ENCODE results near the gene TAS2R1.

TAS2R1 gene

GRCh38 chr5:9653061-9653460 is 22.9 kb upstream of the TAS2R1 start:
- Histone ChIP-seq H3K4me1 (ENCODE audit: control insufficient read depth, insufficient read depth, low read length, poor library complexity, severe bottlenecking) (no peaks in the 10 kb centered on the region), H3K36me3 (ENCODE audit: control insufficient read depth, insufficient read depth, low read length) (no peaks in the 10 kb centered on the region), H3K27me3 (replicated peaks; ENCODE audit: control insufficient read depth, insufficient read depth, low read length, poor library complexity, severe bottlenecking) (no peaks in the 10 kb centered on the region), H3K4me3 (ENCODE audit: insufficient read depth, low read depth, low read length, poor library complexity, severe bottlenecking) (no peak overlapping the region), H3K9me3 (ENCODE audit: control insufficient read depth, low read length) (no peaks in the 10 kb centered on the region), H3K27ac (ENCODE audit: insufficient read depth, low read length, poor library complexity, severe bottlenecking) (no peak overlapping the region)
- DNase-seq = no peak

DNA sequence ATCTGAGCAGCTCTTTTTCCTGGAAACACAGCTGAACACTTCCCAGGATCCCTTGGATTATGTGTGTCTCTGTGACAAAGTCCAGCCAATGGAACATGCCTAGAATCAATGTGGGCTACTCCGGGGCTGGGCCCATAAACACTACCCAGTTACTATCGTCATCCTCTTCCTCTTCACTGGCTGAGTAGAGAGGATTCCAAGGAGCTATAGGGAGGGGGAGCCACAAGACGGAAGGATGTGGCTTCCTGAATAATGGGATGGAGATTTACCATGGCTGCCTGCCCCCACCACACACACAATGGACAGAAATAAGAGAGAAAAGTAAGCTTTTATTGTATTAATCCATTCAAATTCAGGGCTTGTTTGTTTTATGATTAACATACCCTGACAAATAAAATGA is 22.1 kb upstream of the TAS2R1 start:
- no peaks in the 10 kb centered on the region for H3K4me1 ChIP-seq (ENCODE audit: control insufficient read depth, insufficient read depth, low read length, poor library complexity, severe bottlenecking)
- H3K27ac ChIP-seq (ENCODE audit: insufficient read depth, low read length, poor library complexity, severe bottlenecking) = no peak overlapping the region
- no peaks in the 10 kb centered on the region for H3K36me3 ChIP-seq (ENCODE audit: control insufficient read depth, insufficient read depth, low read length)
- H3K4me3 ChIP-seq (ENCODE audit: insufficient read depth, low read depth, low read length, poor library complexity, severe bottlenecking) = no peak overlapping the region
- no peaks in the 10 kb centered on the region for H3K27me3 ChIP-seq (replicated peaks; ENCODE audit: control insufficient read depth, insufficient read depth, low read length, poor library complexity, severe bottlenecking)
- no peak for DNase-seq
- H3K9me3 ChIP-seq (ENCODE audit: control insufficient read depth, low read length) = no peaks in the 10 kb centered on the region

DNA sequence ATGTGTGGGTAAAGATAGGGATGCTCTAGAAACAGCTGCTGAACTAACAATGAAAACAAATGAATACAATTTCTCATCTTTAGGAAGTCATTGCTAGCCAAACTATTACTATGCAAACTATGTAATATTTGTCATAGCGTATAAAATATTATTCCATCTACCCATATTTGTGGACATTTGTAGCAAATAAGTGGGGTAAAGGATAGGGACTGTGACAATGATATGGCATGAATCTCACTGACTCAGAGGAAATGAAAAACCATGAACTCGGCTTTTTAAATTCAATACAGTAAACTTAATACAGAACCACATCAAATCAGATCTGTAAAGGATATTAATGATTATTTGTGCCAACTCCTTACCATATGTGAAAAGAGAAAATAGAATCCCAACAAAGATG is 16.7 kb upstream of the TAS2R1 start:
- no peaks in the 10 kb centered on the region for H3K27me3 ChIP-seq (replicated peaks; ENCODE audit: control insufficient read depth, insufficient read depth, low read length, poor library complexity, severe bottlenecking)
- no peaks in the 10 kb centered on the region for H3K4me1 ChIP-seq (ENCODE audit: control insufficient read depth, insufficient read depth, low read length, poor library complexity, severe bottlenecking)
- DNase-seq = no peak
- no peaks in the 10 kb centered on the region for H3K36me3 ChIP-seq (ENCODE audit: control insufficient read depth, insufficient read depth, low read length)
- H3K27ac ChIP-seq (ENCODE audit: insufficient read depth, low read length, poor library complexity, severe bottlenecking) = no peak overlapping the region
- H3K9me3 ChIP-seq (ENCODE audit: control insufficient read depth, low read length) = no peaks in the 10 kb centered on the region
- no peak overlapping the region for H3K4me3 ChIP-seq (ENCODE audit: insufficient read depth, low read depth, low read length, poor library complexity, severe bottlenecking)

GRCh38 chr5:9644630-9645029 is 14.5 kb upstream of the TAS2R1 start:
- no peak for DNase-seq
- Histone ChIP-seq H3K4me3 (ENCODE audit: insufficient read depth, low read depth, low read length, poor library complexity, severe bottlenecking) (no peak overlapping the region), H3K36me3 (ENCODE audit: control insufficient read depth, insufficient read depth, low read length) (no peaks in the 10 kb centered on the region), H3K9me3 (ENCODE audit: control insufficient read depth, low read length) (no peaks in the 10 kb centered on the region), H3K27ac (ENCODE audit: insufficient read depth, low read length, poor library complexity, severe bottlenecking) (no peak overlapping the region), H3K4me1 (ENCODE audit: control insufficient read depth, insufficient read depth, low read length, poor library complexity, severe bottlenecking) (no peaks in the 10 kb centered on the region), H3K27me3 (replicated peaks; ENCODE audit: control insufficient read depth, insufficient read depth, low read length, poor library complexity, severe bottlenecking) (no peaks in the 10 kb centered on the region)

- no peak overlapping the region for H3K27ac ChIP-seq (ENCODE audit: insufficient read depth, low read length, poor library complexity, severe bottlenecking)
- DNase-seq = no peak
These were observed 12.5 kb upstream of the TAS2R1 start for GRCh38 chr5:9642621-9643020.

GRCh38 chr5:9641806-9642355 is 11.7 kb upstream of the TAS2R1 start:
- no peak overlapping the region for H3K4me3 ChIP-seq (ENCODE audit: insufficient read depth, low read depth, low read length, poor library complexity, severe bottlenecking)
- H3K9me3 ChIP-seq (ENCODE audit: control insufficient read depth, low read length) = no peaks in the 10 kb centered on the region
- H3K4me1 ChIP-seq (ENCODE audit: control insufficient read depth, insufficient read depth, low read length, poor library complexity, severe bottlenecking) = no peaks in the 10 kb centered on the region
- DNase-seq = no peak
- H3K36me3 ChIP-seq (ENCODE audit: control insufficient read depth, insufficient read depth, low read length) = no peaks in the 10 kb centered on the region
- no peaks in the 10 kb centered on the region for H3K27me3 ChIP-seq (replicated peaks; ENCODE audit: control insufficient read depth, insufficient read depth, low read length, poor library complexity, severe bottlenecking)
- no peak overlapping the region for H3K27ac ChIP-seq (ENCODE audit: insufficient read depth, low read length, poor library complexity, severe bottlenecking)

More at GRCh38 chr5:9642621-9643020, 12.5 kb upstream of the TAS2R1 start:
- no peaks in the 10 kb centered on the region for H3K9me3 ChIP-seq (ENCODE audit: control insufficient read depth, low read length)
- no peaks in the 10 kb centered on the region for H3K36me3 ChIP-seq (ENCODE audit: control insufficient read depth, insufficient read depth, low read length)
- H3K27me3 ChIP-seq (replicated peaks; ENCODE audit: control insufficient read depth, insufficient read depth, low read length, poor library complexity, severe bottlenecking) = no peaks in the 10 kb centered on the region
- H3K4me1 ChIP-seq (ENCODE audit: control insufficient read depth, insufficient read depth, low read length, poor library complexity, severe bottlenecking) = no peaks in the 10 kb centered on the region
- H3K4me3 ChIP-seq (ENCODE audit: insufficient read depth, low read depth, low read length, poor library complexity, severe bottlenecking) = no peak overlapping the region

GRCh38 chr5:9632495-9632894 is 2.3 kb upstream of the TAS2R1 start:
- H3K36me3 ChIP-seq (ENCODE audit: control insufficient read depth, insufficient read depth, low read length) = no peaks in the 10 kb centered on the region
- no peaks in the 10 kb centered on the region for H3K4me1 ChIP-seq (ENCODE audit: control insufficient read depth, insufficient read depth, low read length, poor library complexity, severe bottlenecking)
- H3K4me3 ChIP-seq (ENCODE audit: insufficient read depth, low read depth, low read length, poor library complexity, severe bottlenecking) = no peak overlapping the region
- no peak for DNase-seq
- H3K9me3 ChIP-seq (ENCODE audit: control insufficient read depth, low read length) = no peaks in the 10 kb centered on the region
- no peaks in the 10 kb centered on the region for H3K27me3 ChIP-seq (replicated peaks; ENCODE audit: control insufficient read depth, insufficient read depth, low read length, poor library complexity, severe bottlenecking)
- no peak overlapping the region for H3K27ac ChIP-seq (ENCODE audit: insufficient read depth, low read length, poor library complexity, severe bottlenecking)

GRCh38 chr5:9627541-9627940 is 2.6 kb downstream of the TAS2R1 start:
- Histone ChIP-seq H3K9me3 (ENCODE audit: control insufficient read depth, low read length) (no peaks in the 10 kb centered on the region), H3K4me3 (ENCODE audit: insufficient read depth, low read depth, low read length, poor library complexity, severe bottlenecking) (no peak overlapping the region), H3K36me3 (ENCODE audit: control insufficient read depth, insufficient read depth, low read length) (no peaks in the 10 kb centered on the region), H3K27me3 (replicated peaks; ENCODE audit: control insufficient read depth, insufficient read depth, low read length, poor library complexity, severe bottlenecking) (no peaks in the 10 kb centered on the region), H3K4me1 (ENCODE audit: control insufficient read depth, insufficient read depth, low read length, poor library complexity, severe bottlenecking) (no peaks in the 10 kb centered on the region), H3K27ac (ENCODE audit: insufficient read depth, low read length, poor library complexity, severe bottlenecking) (no peak overlapping the region)
- no peak for DNase-seq

GRCh38 chr5:9626955-9627354 is 3.2 kb downstream of the TAS2R1 start:
- no peaks in the 10 kb centered on the region for H3K27me3 ChIP-seq (replicated peaks; ENCODE audit: control insufficient read depth, insufficient read depth, low read length, poor library complexity, severe bottlenecking)
- no peaks in the 10 kb centered on the region for H3K4me1 ChIP-seq (ENCODE audit: control insufficient read depth, insufficient read depth, low read length, poor library complexity, severe bottlenecking)
- no peaks in the 10 kb centered on the region for H3K36me3 ChIP-seq (ENCODE audit: control insufficient read depth, insufficient read depth, low read length)
- DNase-seq = no peak
- no peaks in the 10 kb centered on the region for H3K9me3 ChIP-seq (ENCODE audit: control insufficient read depth, low read length)
- no peak overlapping the region for H3K4me3 ChIP-seq (ENCODE audit: insufficient read depth, low read depth, low read length, poor library complexity, severe bottlenecking)
- H3K27ac ChIP-seq (ENCODE audit: insufficient read depth, low read length, poor library complexity, severe bottlenecking) = no peak overlapping the region

GRCh38 chr5:9625731-9626130 is 4.4 kb downstream of the TAS2R1 start:
- no peak for DNase-seq
- no peaks in the 10 kb centered on the region for H3K4me1 ChIP-seq (ENCODE audit: control insufficient read depth, insufficient read depth, low read length, poor library complexity, severe bottlenecking)
- H3K4me3 ChIP-seq (ENCODE audit: insufficient read depth, low read depth, low read length, poor library complexity, severe bottlenecking) = no peak overlapping the region

DNA sequence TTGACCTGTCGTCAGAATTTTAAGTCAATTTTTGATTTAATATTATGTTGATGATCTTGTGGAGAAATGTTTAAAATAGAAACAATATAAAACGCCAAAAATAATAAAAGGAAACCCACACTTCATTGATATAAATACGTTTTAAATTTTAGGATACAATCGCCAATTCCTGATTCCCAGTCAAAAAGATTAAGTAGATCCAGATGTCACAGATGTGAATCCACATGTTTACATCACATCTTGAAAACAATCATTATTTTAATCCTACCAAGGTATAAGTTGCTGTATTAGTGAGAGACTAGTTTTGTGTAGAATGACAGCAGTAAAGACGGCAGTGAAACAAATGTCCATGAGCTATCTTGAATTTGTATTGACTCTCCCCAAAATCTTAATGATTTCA is 4.9 kb downstream of the TAS2R1 start:
- DNase-seq = no peak
- Histone ChIP-seq H3K27me3 (replicated peaks; ENCODE audit: control insufficient read depth, insufficient read depth, low read length, poor library complexity, severe bottlenecking) (no peaks in the 10 kb centered on the region), H3K4me3 (ENCODE audit: insufficient read depth, low read depth, low read length, poor library complexity, severe bottlenecking) (no peak overlapping the region), H3K36me3 (ENCODE audit: control insufficient read depth, insufficient read depth, low read length) (no peaks in the 10 kb centered on the region), H3K27ac (ENCODE audit: insufficient read depth, low read length, poor library complexity, severe bottlenecking) (no peak overlapping the region), H3K4me1 (ENCODE audit: control insufficient read depth, insufficient read depth, low read length, poor library complexity, severe bottlenecking) (no peaks in the 10 kb centered on the region), H3K9me3 (ENCODE audit: control insufficient read depth, low read length) (no peaks in the 10 kb centered on the region)

More at GRCh38 chr5:9625731-9626130, 4.4 kb downstream of the TAS2R1 start:
- H3K27me3 ChIP-seq (replicated peaks; ENCODE audit: control insufficient read depth, insufficient read depth, low read length, poor library complexity, severe bottlenecking) = no peaks in the 10 kb centered on the region
- H3K9me3 ChIP-seq (ENCODE audit: control insufficient read depth, low read length) = no peaks in the 10 kb centered on the region
- H3K27ac ChIP-seq (ENCODE audit: insufficient read depth, low read length, poor library complexity, severe bottlenecking) = no peak overlapping the region
- H3K36me3 ChIP-seq (ENCODE audit: control insufficient read depth, insufficient read depth, low read length) = no peaks in the 10 kb centered on the region

All from effector memory CD4-positive, alpha-beta T cell (primary cell).